WTC11 (cell line): ENCODE measurements around the gene NECAB2.

Experiments used
- CREB1 ChIP-seq: sonication (generic); formaldehyde crosslinking; IDR thresholded peaks from 2 replicates; pipeline ENCODE4 v1.8.0; 2023; ENCODE audit warnings: mild to moderate bottlenecking, missing genetic modification reagents
- CREM ChIP-seq: sonication (generic); formaldehyde crosslinking; IDR thresholded peaks from 2 replicates; pipeline ENCODE4 v1.8.1; 2022; ENCODE audit warnings: mild to moderate bottlenecking, missing genetic modification reagents, moderate library complexity
- ZNF263 ChIP-seq: sonication (generic); formaldehyde crosslinking; IDR thresholded peaks from 2 replicates; pipeline ENCODE4 v1.8.1; 2022; ENCODE audit warnings: low read depth, mild to moderate bottlenecking, moderate library complexity, missing genetic modification reagents
- ZNF396 ChIP-seq: fragments of 250-450 bp; sonication (Bioruptor Pico); IDR thresholded peaks from 2 replicates; pipeline ENCODE4 v1.8.0; 2021; ENCODE audit warnings: mild to moderate bottlenecking, moderate library complexity, borderline replicate concordance
- ZNF416 ChIP-seq: fragments of 250-450 bp; sonication (Bioruptor Pico); IDR thresholded peaks from 2 replicates; pipeline ENCODE4 v1.9.0; 2021; ENCODE audit warnings: mild to moderate bottlenecking, inconsistent platforms
- TF ChIP-seq, protein P1 (sequence below): fragments of 200-600 bp; IDR thresholded peaks from 2 replicates; pipeline ENCODE4 v1.8.0; 2022; ENCODE audit warnings: antibody characterized with exemption
- TF ChIP-seq, protein P2 (sequence below): fragments of 250-450 bp; sonication (Bioruptor Pico); IDR thresholded peaks from 2 replicates; pipeline ENCODE4 v1.9.0; 2021; ENCODE audit warnings: moderate library complexity, mild to moderate bottlenecking, inconsistent platforms, borderline replicate concordance
- TF ChIP-seq, protein P3 (sequence below): sonication (generic); formaldehyde crosslinking; IDR thresholded peaks from 2 replicates; pipeline ENCODE4 v1.8.1; 2023; ENCODE audit warnings: mild to moderate bottlenecking, missing genetic modification reagents, borderline replicate concordance
- TF ChIP-seq, protein P4 (sequence below): sonication (generic); formaldehyde crosslinking; IDR thresholded peaks from 2 replicates; pipeline ENCODE4 v1.8.0; 2023; ENCODE audit warnings: missing genetic modification reagents, mild to moderate bottlenecking, borderline replicate concordance
- TF ChIP-seq, protein P5 (sequence below): sonication (generic); formaldehyde crosslinking; IDR thresholded peaks from 2 replicates; pipeline ENCODE4 v1.8.1; 2022; ENCODE audit warnings: mild to moderate bottlenecking, moderate library complexity, missing genetic modification reagents

DNA sequence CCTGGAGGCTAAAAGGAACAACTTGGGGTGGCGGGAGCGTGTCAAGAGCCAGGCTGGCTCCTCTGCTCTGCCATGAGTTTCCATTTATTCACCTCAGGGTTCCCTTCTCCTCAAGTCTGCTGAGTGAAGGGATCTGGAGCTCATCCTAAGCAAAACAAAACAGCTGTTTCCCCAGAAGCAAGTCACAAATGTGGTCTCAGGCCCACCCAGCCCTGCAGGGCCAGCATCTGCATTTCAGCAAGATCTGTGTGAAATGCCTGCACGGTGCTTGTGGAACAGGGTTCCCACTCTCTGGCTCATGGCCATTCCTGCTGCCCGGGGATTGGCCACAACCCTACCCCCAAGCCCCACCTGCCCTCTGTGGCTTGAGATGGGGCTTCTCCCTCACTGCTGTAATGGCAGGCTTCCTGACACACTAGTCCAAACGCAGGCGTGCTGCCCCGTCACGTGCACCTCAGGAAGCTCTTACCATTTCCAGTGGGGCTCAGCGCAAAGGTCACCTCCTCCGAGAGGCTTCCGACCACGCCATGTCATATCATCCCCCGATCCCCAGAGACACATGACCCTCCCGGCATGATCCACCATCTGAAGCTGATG, 72.3 kb downstream of the NECAB2 start:
- TF ChIP-seq, protein P1, sequence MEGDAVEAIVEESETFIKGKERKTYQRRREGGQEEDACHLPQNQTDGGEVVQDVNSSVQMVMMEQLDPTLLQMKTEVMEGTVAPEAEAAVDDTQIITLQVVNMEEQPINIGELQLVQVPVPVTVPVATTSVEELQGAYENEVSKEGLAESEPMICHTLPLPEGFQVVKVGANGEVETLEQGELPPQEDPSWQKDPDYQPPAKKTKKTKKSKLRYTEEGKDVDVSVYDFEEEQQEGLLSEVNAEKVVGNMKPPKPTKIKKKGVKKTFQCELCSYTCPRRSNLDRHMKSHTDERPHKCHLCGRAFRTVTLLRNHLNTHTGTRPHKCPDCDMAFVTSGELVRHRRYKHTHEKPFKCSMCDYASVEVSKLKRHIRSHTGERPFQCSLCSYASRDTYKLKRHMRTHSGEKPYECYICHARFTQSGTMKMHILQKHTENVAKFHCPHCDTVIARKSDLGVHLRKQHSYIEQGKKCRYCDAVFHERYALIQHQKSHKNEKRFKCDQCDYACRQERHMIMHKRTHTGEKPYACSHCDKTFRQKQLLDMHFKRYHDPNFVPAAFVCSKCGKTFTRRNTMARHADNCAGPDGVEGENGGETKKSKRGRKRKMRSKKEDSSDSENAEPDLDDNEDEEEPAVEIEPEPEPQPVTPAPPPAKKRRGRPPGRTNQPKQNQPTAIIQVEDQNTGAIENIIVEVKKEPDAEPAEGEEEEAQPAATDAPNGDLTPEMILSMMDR: no peak
- TF ChIP-seq ZNF416: no peak
- TF ChIP-seq ZNF263 (CRISPR knock-in tag): no peak
- TF ChIP-seq ZNF396: no peak
- TF ChIP-seq CREM (CRISPR knock-in tag): no peak
- TF ChIP-seq, protein P2, sequence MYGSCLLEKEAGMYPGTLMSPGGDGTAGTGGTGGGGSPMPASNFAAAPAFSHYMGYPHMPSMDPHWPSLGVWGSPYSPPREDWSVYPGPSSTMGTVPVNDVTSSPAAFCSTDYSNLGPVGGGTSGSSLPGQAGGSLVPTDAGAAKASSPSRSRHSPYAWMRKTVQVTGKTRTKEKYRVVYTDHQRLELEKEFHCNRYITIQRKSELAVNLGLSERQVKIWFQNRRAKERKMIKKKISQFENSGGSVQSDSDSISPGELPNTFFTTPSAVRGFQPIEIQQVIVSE: no peak
- no peak for TF ChIP-seq CREB1 (CRISPR knock-in tag)
- TF ChIP-seq, protein P3, sequence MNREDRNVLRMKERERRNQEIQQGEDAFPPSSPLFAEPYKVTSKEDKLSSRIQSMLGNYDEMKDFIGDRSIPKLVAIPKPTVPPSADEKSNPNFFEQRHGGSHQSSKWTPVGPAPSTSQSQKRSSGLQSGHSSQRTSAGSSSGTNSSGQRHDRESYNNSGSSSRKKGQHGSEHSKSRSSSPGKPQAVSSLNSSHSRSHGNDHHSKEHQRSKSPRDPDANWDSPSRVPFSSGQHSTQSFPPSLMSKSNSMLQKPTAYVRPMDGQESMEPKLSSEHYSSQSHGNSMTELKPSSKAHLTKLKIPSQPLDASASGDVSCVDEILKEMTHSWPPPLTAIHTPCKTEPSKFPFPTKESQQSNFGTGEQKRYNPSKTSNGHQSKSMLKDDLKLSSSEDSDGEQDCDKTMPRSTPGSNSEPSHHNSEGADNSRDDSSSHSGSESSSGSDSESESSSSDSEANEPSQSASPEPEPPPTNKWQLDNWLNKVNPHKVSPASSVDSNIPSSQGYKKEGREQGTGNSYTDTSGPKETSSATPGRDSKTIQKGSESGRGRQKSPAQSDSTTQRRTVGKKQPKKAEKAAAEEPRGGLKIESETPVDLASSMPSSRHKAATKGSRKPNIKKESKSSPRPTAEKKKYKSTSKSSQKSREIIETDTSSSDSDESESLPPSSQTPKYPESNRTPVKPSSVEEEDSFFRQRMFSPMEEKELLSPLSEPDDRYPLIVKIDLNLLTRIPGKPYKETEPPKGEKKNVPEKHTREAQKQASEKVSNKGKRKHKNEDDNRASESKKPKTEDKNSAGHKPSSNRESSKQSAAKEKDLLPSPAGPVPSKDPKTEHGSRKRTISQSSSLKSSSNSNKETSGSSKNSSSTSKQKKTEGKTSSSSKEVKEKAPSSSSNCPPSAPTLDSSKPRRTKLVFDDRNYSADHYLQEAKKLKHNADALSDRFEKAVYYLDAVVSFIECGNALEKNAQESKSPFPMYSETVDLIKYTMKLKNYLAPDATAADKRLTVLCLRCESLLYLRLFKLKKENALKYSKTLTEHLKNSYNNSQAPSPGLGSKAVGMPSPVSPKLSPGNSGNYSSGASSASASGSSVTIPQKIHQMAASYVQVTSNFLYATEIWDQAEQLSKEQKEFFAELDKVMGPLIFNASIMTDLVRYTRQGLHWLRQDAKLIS: no peak
- TF ChIP-seq, protein P4, sequence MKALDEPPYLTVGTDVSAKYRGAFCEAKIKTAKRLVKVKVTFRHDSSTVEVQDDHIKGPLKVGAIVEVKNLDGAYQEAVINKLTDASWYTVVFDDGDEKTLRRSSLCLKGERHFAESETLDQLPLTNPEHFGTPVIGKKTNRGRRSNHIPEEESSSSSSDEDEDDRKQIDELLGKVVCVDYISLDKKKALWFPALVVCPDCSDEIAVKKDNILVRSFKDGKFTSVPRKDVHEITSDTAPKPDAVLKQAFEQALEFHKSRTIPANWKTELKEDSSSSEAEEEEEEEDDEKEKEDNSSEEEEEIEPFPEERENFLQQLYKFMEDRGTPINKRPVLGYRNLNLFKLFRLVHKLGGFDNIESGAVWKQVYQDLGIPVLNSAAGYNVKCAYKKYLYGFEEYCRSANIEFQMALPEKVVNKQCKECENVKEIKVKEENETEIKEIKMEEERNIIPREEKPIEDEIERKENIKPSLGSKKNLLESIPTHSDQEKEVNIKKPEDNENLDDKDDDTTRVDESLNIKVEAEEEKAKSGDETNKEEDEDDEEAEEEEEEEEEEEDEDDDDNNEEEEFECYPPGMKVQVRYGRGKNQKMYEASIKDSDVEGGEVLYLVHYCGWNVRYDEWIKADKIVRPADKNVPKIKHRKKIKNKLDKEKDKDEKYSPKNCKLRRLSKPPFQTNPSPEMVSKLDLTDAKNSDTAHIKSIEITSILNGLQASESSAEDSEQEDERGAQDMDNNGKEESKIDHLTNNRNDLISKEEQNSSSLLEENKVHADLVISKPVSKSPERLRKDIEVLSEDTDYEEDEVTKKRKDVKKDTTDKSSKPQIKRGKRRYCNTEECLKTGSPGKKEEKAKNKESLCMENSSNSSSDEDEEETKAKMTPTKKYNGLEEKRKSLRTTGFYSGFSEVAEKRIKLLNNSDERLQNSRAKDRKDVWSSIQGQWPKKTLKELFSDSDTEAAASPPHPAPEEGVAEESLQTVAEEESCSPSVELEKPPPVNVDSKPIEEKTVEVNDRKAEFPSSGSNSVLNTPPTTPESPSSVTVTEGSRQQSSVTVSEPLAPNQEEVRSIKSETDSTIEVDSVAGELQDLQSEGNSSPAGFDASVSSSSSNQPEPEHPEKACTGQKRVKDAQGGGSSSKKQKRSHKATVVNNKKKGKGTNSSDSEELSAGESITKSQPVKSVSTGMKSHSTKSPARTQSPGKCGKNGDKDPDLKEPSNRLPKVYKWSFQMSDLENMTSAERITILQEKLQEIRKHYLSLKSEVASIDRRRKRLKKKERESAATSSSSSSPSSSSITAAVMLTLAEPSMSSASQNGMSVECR: no peak
- TF ChIP-seq, protein P5, sequence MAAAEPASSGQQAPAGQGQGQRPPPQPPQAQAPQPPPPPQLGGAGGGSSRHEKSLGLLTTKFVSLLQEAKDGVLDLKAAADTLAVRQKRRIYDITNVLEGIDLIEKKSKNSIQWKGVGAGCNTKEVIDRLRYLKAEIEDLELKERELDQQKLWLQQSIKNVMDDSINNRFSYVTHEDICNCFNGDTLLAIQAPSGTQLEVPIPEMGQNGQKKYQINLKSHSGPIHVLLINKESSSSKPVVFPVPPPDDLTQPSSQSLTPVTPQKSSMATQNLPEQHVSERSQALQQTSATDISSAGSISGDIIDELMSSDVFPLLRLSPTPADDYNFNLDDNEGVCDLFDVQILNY (CRISPR knock-in tag): no peak
